ENCODE data around the gene SLC35B1.
"Not testable (repeated sequence)": the region's sequence is repeated elsewhere in the genome, so short reads cannot be mapped to it uniquely, and the experiment has no call there.

The SLC35B1 gene

DNA sequence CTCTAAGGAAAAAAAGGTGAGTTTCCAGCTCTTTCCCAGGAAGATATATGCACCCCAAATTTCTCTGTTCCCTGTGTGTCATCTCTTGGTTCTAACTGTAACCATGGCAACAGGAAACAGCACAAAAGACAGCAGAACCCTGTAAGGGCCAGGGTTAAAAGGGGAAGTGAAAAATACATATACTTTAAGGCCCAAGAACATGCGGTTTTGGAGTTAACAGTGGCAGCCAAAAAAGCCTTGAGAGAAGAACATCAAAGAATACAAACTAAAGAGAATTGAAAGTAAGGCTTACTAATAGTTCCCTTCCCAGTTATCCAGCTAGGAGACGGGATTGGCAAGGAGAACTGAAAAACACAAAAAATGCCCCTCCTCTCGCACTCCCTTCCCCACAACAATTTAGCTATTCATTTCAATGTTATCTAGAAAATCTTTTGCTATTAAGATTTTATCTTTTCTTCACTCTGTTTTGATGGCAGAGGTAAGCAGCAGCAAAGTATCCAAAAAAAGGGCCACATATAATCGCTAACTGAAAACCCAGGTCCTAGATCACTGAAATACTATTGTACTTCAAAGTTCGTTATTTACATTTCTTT is 31.4 kb downstream of the SLC35B1 start:
- Mint-ChIP-seq H3K4me3 (peak overlapping the region; percentile 94), H3K9me3 (no peaks in the 10 kb centered on the region), H3K27ac (peak overlapping the region; percentile 98), H3K4me1 (peaks cover 48% of the 10 kb centered on the region), H3K36me3 (peaks cover 51% of the 10 kb centered on the region)
- ATAC-seq (peak; percentile 14), DNase-seq (ENCODE audit: low spot score in 2 of 2) (no peak)

DNA sequence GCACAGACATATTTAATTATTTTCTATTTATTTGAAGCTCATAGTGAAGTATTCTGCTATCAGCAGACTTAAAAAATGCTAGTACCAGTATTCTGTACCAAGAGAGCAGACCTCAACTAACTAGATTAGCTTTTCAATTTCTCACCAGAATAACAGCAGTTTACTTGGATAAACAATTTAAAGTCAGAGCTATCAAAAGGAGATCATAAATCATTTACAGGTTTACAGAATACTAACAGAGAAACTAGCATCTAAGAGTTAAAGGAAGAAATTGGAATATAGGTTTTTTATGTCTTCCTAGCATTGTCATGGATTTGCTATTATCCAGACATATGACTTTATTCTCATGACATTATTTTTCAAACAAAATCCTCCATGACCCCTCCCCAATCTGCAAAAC is 33.3 kb downstream of the SLC35B1 start:
- DNase-seq (ENCODE audit: low spot score in 2 of 2), result no peak
- H3K4me1 Mint-ChIP-seq, result peaks cover 48% of the 10 kb centered on the region
- H3K4me3 Mint-ChIP-seq, result no peak overlapping the region
- no peaks in the 10 kb centered on the region for H3K9me3 Mint-ChIP-seq
- peak overlapping the region; percentile 98 for H3K27ac Mint-ChIP-seq
- ATAC-seq, result no peak
- peaks cover 63% of the 10 kb centered on the region for H3K36me3 Mint-ChIP-seq

DNA sequence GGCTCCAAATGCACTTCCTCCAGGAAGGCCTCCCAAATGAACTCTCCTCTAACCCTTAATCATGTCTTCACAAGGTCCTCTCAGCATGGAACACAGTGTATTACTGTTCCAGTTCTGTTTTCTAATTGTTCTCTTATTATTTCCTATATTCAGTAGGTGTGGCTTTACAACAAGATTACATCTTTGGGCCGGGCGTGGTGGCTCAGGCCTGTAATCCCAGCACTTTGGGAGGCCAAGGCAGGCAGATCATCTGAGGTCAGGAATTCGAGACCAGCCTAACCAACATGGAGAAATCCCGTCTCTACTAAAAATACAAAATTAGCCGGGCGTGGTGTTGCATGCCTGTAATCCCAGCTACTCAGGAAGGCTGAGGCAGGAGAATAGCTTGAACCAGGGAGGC is 34.1 kb downstream of the SLC35B1 start:
- H3K36me3 Mint-ChIP-seq, result peaks cover 69% of the 10 kb centered on the region
- H3K9me3 Mint-ChIP-seq; DNase-seq (ENCODE audit: low spot score in 2 of 2); H3K27ac Mint-ChIP-seq; H3K4me3 Mint-ChIP-seq; ATAC-seq: not testable (repeated sequence)
- H3K4me1 Mint-ChIP-seq, result peaks cover 48% of the 10 kb centered on the region

DNA sequence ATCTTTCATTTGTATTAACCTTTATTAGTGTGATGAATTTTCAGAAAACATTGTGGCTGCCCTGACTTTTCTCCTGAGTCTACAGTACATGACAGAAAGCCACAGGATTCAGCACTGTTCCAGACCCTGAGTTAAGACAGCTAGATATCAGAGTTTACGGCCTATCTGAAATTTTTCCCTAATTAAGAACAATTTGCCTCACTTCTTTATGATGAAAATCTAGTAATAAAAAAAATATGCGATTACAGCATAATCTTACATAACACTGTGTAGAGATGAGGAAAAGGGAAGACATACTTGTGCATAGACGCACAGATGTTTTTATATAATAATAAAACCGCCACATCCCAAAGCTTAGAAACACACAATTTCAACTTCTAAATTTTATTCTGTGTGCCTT is 37.1 kb downstream of the SLC35B1 start:
- H3K4me1 Mint-ChIP-seq, result peaks cover 20% of the 10 kb centered on the region
- no peak for DNase-seq (ENCODE audit: low spot score in 2 of 2)
- peaks cover 47% of the 10 kb centered on the region for H3K36me3 Mint-ChIP-seq

DNA sequence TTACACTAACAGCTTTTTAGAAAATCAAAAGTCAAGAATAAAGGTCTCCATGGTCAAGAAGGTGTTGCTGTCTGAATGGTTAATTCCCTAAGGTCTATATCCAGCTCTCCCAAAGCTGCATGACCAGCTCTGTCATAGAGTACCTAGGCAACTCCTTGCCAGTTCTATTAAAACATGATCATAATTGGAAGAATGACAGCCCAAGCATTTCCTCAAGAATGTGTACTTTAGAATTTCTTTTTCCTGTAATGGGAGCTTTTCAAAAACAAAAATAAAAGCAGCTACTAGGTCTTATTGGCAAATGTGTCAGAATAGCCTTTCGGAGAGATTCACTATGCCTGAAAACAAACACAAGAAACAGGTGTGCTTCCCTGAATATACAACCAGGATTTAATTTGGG is 37.8 kb downstream of the SLC35B1 start:
- Mint-ChIP-seq H3K27ac (no peak overlapping the region), H3K36me3 (peaks cover 47% of the 10 kb centered on the region), H3K4me3 (no peak overlapping the region), H3K9me3 (no peaks in the 10 kb centered on the region), H3K4me1 (peaks cover 14% of the 10 kb centered on the region)
- DNase-seq (ENCODE audit: low spot score in 2 of 2) (no peak), ATAC-seq (no peak)

More for the DNA sequence above, 37.1 kb downstream of the SLC35B1 start:
- ATAC-seq, result no peak
- Mint-ChIP-seq H3K27ac (no peak overlapping the region), H3K9me3 (no peaks in the 10 kb centered on the region), H3K4me3 (no peak overlapping the region)

DNA sequence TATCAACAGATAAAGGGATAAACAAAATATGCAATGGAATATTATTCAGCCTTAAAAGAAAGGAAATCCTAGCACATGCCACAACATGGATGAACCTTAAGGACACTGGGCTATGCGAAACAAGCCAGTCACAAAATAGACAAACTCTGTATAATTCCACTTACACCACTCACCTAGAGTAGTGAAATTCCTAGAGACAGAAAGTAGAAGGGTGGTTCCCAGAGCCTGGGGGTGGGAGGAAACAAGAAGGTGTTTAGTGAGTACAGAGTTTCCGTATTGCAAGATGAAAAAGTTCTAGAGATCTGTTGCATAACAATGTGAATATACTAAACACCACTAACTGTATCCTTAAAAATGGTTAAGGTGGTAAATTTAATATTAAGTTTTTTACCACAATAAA is 39.9 kb downstream of the SLC35B1 start:
- ATAC-seq, result no peak
- Mint-ChIP-seq H3K4me1 (peaks cover 12% of the 10 kb centered on the region), H3K9me3 (no peaks in the 10 kb centered on the region), H3K36me3 (peaks cover 42% of the 10 kb centered on the region), H3K27ac (no peak overlapping the region), H3K4me3 (no peak overlapping the region)
- DNase-seq (ENCODE audit: low spot score in 2 of 2), result no peak

DNA sequence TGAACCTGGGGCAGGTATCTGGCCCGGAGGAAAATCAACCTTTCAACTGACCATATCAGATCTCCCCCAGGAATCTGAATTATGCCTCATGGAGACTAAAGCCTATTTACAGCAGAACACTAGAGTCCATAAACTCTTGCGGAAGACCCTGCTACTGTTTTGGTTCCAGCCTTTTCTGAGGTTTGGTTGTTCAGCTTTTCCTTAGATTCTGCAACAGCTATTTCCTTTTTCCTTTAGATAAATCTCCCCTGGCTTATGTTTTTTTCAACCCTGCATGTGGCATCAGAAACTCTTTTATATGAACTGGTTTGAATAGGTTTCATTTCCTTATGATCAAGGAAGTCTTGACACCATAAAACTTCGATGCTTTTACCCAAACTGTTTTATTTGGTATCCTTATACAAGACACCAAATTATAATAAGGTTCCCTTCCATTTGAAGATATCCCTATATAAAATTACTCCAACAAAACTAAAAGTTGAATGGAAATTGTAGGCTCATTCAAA is 43.0 kb downstream of the SLC35B1 start:
- Mint-ChIP-seq H3K4me3 (no peak overlapping the region), H3K9me3 (no peaks in the 10 kb centered on the region), H3K36me3 (peaks cover 29% of the 10 kb centered on the region), H3K27ac (no peak overlapping the region), H3K4me1 (peaks cover 26% of the 10 kb centered on the region)
- ATAC-seq (no peak), DNase-seq (ENCODE audit: low spot score in 2 of 2) (no peak)

DNA sequence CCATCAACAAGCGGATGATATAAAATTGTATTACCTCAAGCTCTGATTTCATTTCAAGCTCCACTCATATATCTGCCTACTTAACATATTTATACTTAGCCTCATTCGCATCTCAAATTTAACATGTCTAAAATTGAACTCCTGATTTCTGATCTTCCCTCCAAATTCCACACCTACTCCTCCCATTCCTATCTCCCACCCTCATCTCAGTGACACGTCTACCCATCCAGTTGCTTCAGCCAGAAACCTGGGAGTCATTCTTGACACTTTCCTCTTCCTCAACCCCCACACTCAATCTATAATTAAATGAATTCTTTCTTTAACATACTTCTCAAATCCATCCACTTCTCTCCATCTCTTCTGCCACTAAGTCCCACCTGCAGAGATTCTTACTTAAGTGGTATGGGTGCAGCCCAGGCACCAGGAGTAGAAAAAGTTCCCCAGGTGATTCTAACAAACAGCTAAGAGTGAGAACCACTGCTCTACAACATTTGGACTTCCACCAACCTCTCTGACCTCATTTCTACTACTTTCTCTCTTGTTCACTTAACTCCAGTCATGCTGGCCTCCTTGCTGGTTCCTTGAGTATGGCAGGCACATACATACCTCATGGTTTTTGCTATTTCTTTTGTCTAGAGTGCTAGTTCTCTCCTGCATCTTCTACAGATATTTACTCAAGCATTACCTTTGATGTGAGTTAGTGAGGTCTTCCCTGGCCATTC is 47.9 kb downstream of the SLC35B1 start:
- Mint-ChIP-seq H3K4me1 (peaks cover 36% of the 10 kb centered on the region), H3K4me3 (no peak overlapping the region), H3K27ac (no peak overlapping the region), H3K36me3 (peaks cover 18% of the 10 kb centered on the region), H3K9me3 (no peaks in the 10 kb centered on the region)
- no peak for DNase-seq (ENCODE audit: low spot score in 2 of 2)
- ATAC-seq, result no peak

DNA sequence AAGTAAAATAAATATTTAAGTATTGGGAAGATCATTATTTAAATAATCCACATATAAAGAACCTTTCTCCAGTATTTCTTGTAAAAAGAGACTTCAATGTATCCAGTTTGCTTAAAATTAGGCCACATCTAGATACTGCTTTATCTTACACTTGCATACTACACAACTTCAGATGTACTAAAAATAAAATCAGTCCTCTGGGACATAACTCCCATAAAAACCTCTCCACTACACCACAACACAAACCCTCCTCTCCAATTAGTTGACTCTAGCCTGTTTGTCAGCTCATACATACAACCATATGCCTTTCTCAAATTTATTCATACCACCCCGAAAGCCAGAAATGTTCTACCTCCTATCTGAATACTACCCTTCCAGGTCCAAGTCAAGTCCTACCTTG is 51.5 kb downstream of the SLC35B1 start:
- peaks cover 11% of the 10 kb centered on the region for H3K36me3 Mint-ChIP-seq
- H3K4me3 Mint-ChIP-seq, result no peak overlapping the region
- no peaks in the 10 kb centered on the region for H3K9me3 Mint-ChIP-seq
- DNase-seq (ENCODE audit: low spot score in 2 of 2) (no peak), ATAC-seq (no peak)
- peaks cover 28% of the 10 kb centered on the region for H3K4me1 Mint-ChIP-seq
- no peak overlapping the region for H3K27ac Mint-ChIP-seq
